HG03095 (cell line): Measurements from ENCODE around the gene RHOH.
A peak's percentile ranks its signal among the peaks of the same experiment; 100 is the strongest.

ENCODE experiments used
- ATAC-seq: cut with Tn5 transposase; IDR thresholded peaks from one replicate; pipeline ENCODE4 v1.9.1; 2021; ENCODE audit warnings: moderate library complexity; ENCODE audit not compliant: unreplicated experiment

The RHOH gene

GRCh38 chr4:40204507-40205258 is 7.9 kb downstream of the RHOH start:
- ATAC-seq = no peak

GRCh38 chr4:40205259-40206198 is 8.7 kb downstream of the RHOH start:
- peak; percentile 54 for ATAC-seq

GRCh38 chr4:40206426-40206825 is 9.6 kb downstream of the RHOH start:
- ATAC-seq = no peak

- no peak for ATAC-seq
These were observed 12.6 kb downstream of the RHOH start for GRCh38 chr4:40209401-40209800.

- no peak for ATAC-seq
These were observed 13.9 kb downstream of the RHOH start for GRCh38 chr4:40210776-40211175.

GRCh38 chr4:40211224-40212185 is 14.7 kb downstream of the RHOH start:
- no peak for ATAC-seq

- ATAC-seq = no peak
These were observed 16.1 kb downstream of the RHOH start for GRCh38 chr4:40212674-40213527.

GRCh38 chr4:40214038-40214437 is 17.2 kb downstream of the RHOH start:
- ATAC-seq = no peak

- ATAC-seq = no peak
These were observed 18.0 kb downstream of the RHOH start for GRCh38 chr4:40214661-40215418.

GRCh38 chr4:40216622-40217366 is 20.0 kb downstream of the RHOH start:
- no peak for ATAC-seq

- ATAC-seq = no peak
These were observed 24.9 kb downstream of the RHOH start for GRCh38 chr4:40221744-40222143.

GRCh38 chr4:40223343-40223742 is 26.5 kb downstream of the RHOH start:
- no peak for ATAC-seq

- no peak for ATAC-seq
These were observed 27.6 kb downstream of the RHOH start for GRCh38 chr4:40224432-40224831.

- ATAC-seq = no peak
These were observed 28.7 kb downstream of the RHOH start for GRCh38 chr4:40225497-40225896.

GRCh38 chr4:40227284-40227683 is 30.5 kb downstream of the RHOH start:
- ATAC-seq = peak; percentile 45

GRCh38 chr4:40228497-40229365 is 31.9 kb downstream of the RHOH start:
- ATAC-seq = peak; percentile 49

- ATAC-seq = no peak
These were observed 34.6 kb downstream of the RHOH start for GRCh38 chr4:40231316-40231863.
